ENCODE data around the gene ARSI. TPM values are rescaled to one million over a fixed set of nuclear protein-coding genes. Genes with fewer than 3 reads are reported as not detected.

The ARSI gene
- total RNA-seq, 1 experiment from 2014 or later: not detected

- in situ Hi-C loops (cut with HindIII; ENCODE audit: low pct_unique_long_range_greater_than_20kb, low sequenced_read_pairs): no loop called here
- no peak for DNase-seq (ENCODE audit: low read depth)
These were observed 11.4 kb upstream of the ARSI start for GRCh38 chr5:150313921-150314716.

GRCh38 chr5:150313501-150313900 is 10.8 kb upstream of the ARSI start:
- DNase-seq (ENCODE audit: low read depth): no peak
- in situ Hi-C loops (cut with HindIII; ENCODE audit: low pct_unique_long_range_greater_than_20kb, low sequenced_read_pairs): no loop called here

- in situ Hi-C loops (cut with HindIII; ENCODE audit: low pct_unique_long_range_greater_than_20kb, low sequenced_read_pairs): no loop called here
- DNase-seq (ENCODE audit: low read depth): no peak
These were observed 9.8 kb upstream of the ARSI start for GRCh38 chr5:150312518-150312917.

DNA sequence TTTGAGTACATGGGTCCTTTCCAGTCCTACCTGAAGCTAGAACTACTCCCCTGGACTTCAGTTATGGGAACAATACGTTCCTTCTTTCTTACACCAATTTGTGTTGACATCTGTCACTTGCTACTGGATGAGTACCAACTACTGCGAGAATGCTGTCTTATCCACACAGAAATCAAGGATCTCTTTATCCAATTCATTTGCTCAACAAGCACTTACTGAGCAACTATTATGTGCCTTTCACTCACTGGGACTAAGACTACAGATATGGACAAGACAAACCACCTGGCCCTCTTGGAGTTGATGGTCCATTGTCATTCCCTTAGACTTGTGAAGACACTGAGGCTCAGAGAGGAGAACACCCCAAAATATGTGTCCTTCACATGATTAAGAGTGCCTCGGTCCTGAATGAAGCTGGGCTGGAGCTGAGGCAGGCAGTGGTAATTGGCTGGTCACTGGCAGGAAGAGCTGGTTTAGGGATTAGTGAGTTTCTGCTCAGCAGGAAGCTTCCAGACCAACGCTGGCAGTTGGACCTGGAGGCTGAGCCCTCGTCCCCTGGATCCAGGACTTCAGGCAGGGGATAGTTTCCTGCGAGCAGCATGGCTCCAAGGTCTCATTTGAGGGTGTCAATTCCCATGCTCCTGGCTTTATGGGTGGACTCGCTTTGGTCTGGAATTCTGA is 8.4 kb upstream of the ARSI start:
- in situ Hi-C loops (cut with HindIII; ENCODE audit: low pct_unique_long_range_greater_than_20kb, low sequenced_read_pairs): no loop called here
- no peak for DNase-seq (ENCODE audit: low read depth)

GRCh38 chr5:150310246-150310645 is 7.5 kb upstream of the ARSI start:
- no peak for DNase-seq (ENCODE audit: low read depth)
- in situ Hi-C loops (cut with HindIII; ENCODE audit: low pct_unique_long_range_greater_than_20kb, low sequenced_read_pairs): no loop called here

- no peak for DNase-seq (ENCODE audit: low read depth)
- in situ Hi-C loops (cut with HindIII; ENCODE audit: low pct_unique_long_range_greater_than_20kb, low sequenced_read_pairs): no loop called here
These were observed 7.2 kb upstream of the ARSI start for GRCh38 chr5:150309886-150310239.

- DNase-seq (ENCODE audit: low read depth): no peak
- in situ Hi-C loops (cut with HindIII; ENCODE audit: low pct_unique_long_range_greater_than_20kb, low sequenced_read_pairs): no loop called here
These were observed 6.6 kb upstream of the ARSI start for GRCh38 chr5:150309101-150309885.

- no peak for DNase-seq (ENCODE audit: low read depth)
- in situ Hi-C loops (cut with HindIII; ENCODE audit: low pct_unique_long_range_greater_than_20kb, low sequenced_read_pairs): no loop called here
These were observed 5.1 kb upstream of the ARSI start for GRCh38 chr5:150307617-150308426.

GRCh38 chr5:150306775-150307174 is 4.1 kb upstream of the ARSI start:
- in situ Hi-C loops (cut with HindIII; ENCODE audit: low pct_unique_long_range_greater_than_20kb, low sequenced_read_pairs): no loop called here
- no peak for DNase-seq (ENCODE audit: low read depth)

DNA sequence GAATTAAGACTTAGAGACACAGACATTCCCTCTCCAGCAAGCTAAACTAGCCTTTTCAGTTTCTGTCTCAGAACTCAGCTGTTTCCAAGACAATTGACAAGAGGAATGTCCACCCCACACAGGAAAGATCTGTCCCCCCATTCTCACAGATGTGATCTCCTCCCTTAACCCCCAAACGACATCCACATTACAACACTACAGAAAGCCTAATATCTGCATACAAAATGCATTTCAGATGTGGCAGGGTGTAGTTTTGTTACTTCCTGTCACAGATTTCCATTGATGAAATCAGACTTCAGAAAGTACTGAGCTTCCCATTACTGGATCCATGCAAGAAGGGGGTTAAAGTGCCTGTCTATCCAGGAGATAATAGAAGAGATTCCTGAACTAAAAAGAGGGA is 2.9 kb upstream of the ARSI start:
- in situ Hi-C loops (cut with HindIII; ENCODE audit: low pct_unique_long_range_greater_than_20kb, low sequenced_read_pairs): no loop called here
- DNase-seq (ENCODE audit: low read depth): no peak

GRCh38 chr5:150305095-150305494 is 2.4 kb upstream of the ARSI start:
- no peak for DNase-seq (ENCODE audit: low read depth)
- in situ Hi-C loops (cut with HindIII; ENCODE audit: low pct_unique_long_range_greater_than_20kb, low sequenced_read_pairs): no loop called here

GRCh38 chr5:150304481-150305081 is 1.9 kb upstream of the ARSI start:
- in situ Hi-C loops (cut with HindIII; ENCODE audit: low pct_unique_long_range_greater_than_20kb, low sequenced_read_pairs): no loop called here
- DNase-seq (ENCODE audit: low read depth): no peak

- in situ Hi-C loops (cut with HindIII; ENCODE audit: low pct_unique_long_range_greater_than_20kb, low sequenced_read_pairs): no loop called here
- no peak for DNase-seq (ENCODE audit: low read depth)
These were observed 1.1 kb upstream of the ARSI start for GRCh38 chr5:150303660-150304386.

DNA sequence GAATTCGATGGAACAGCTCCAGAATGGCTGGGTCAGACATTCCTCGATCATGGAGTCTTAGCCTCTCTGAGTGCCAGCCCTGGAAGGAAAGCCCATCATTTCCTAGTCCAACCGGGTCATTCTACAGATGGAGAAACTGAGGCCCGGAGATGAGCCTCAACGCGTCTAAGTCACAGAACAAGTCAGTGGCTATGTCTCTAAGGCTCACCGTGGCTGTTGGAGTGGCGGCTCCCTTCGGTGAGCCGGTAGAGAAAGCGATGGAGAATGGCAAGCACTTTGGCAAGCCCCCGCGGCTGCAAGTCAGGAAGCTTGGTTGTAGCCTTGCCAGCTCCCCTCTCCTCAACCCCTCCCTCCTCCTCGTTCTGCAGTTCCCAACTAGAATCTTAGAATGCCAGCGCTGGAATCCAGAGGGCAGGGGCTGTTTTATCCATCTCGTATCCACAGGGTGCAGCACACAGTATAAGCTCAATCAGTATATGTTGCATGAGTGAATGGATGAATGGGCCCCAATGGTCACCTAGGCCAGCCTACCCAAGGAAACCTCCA is 438 bp upstream of the ARSI start:
- in situ Hi-C loops (cut with HindIII; ENCODE audit: low pct_unique_long_range_greater_than_20kb, low sequenced_read_pairs): no loop called here
- DNase-seq (ENCODE audit: low read depth): no peak

DNA sequence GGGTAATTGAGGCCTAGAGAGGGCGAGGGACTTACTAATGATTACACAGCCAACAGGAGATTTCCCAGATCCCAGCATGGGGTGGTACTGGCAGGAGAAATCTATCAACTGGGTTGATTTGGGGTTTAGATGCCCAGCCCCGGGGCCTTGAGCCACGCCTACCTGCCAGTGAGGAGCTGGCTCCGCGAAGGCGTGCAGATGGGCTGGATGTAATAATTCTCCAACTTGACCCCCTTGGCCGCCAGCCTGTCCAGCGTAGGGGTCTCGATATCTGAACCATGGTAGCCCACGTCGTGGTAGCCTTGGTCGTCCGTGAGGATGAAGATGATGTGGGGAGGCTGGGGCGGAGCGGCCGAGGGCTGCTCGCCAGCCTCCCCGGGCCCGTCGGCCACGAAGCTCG is 804 bp downstream of the ARSI start:
- no peak for DNase-seq (ENCODE audit: low read depth)

GRCh38 chr5:150301170-150301505 is 1.6 kb downstream of the ARSI start:
- no peak for DNase-seq (ENCODE audit: low read depth)
- in situ Hi-C loops (cut with HindIII; ENCODE audit: low pct_unique_long_range_greater_than_20kb, low sequenced_read_pairs): no loop called here

More for the DNA sequence above, 804 bp downstream of the ARSI start:
- in situ Hi-C loops (cut with HindIII; ENCODE audit: low pct_unique_long_range_greater_than_20kb, low sequenced_read_pairs): no loop called here

DNA sequence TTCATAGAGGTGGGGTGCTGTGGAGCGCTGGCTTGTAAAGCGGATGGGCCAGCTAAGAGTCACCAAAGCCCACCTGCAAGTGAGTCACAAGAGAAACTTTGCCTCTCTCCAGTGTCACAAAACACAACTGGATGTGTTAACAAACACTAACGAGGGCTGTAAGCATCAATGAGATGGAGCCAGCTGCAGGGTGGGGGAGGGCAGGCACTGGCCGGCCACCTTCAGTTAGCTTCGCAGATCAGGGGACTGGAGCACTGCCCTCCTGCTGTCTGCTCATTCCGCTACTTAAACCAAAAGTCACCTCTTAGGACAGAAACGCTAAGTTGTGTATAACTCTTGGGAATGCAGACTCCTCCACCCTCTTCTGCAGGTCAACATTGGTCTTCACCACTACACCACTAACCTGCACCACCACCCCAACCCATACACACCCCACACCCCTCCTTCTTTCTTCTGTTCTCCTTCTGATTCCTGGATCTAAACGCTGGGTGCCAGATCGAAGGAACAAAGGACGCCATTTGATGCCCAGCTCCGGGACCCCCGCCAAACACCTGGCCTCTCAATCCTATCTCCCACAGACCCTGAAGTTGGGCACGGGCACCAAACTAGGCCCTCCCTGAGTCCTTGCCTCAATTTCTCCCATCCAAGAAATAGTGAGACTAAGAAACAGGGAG is 2.1 kb downstream of the ARSI start:
- in situ Hi-C loops (cut with HindIII; ENCODE audit: low pct_unique_long_range_greater_than_20kb, low sequenced_read_pairs): no loop called here

More for the DNA sequence above, 2.1 kb downstream of the ARSI start:
- DNase-seq (ENCODE audit: low read depth): no peak

Data from Caki2 (cell line).